ENCODE data around the gene TMEM255B.

DNA sequence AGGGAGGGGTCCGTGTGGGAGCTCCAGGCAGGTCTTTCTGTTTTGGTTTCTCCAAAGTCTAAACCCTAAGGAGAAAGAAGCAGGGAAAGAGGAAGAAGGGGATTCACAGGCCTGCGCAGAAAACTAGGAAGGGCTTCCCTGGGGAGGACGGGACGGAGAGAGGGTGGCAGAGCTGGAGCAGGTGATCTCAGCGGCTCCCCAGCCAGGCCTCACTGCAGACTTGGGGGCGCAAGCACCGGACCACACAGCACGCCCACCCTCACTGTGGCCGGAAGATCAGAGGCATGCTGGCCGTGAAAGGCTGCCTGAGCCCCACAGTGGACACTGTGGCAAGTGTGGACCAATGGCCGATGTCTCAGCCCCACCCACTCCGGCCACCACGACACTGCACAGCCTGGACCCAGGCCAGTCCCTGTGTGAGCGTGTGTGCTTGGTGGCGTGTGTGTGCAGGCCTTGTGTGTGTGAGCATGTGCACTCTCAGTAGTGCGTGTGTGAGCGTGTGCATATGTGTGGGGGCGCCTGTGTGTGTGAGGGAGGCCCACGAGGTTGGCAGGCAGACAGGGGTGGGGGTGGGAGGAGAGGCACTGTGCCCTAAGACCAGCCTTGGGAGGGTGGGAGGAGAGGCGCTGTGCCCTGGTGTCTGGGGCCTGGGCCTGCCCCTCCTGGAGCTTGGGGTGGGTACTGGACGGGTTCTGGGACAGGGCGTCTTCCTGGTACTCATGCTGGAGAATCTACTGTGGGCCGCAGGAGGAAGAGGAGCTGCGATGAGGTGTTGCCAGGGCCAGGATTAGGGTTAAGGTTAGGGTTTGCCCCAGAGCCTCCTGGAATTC, 15.4 kb upstream of the TMEM255B start:
- TF ChIP-seq CTCF (IDR thresholded peaks at IDR 0.05) (no peak), POLR2A (IDR thresholded peaks at IDR 0.05) (no peak)
